ENCODE results near the gene GARRE1.
"Not testable (repeated sequence)": the region's sequence is repeated elsewhere in the genome, so short reads cannot be mapped to it uniquely, and the experiment has no call there.

The GARRE1 gene

DNA sequence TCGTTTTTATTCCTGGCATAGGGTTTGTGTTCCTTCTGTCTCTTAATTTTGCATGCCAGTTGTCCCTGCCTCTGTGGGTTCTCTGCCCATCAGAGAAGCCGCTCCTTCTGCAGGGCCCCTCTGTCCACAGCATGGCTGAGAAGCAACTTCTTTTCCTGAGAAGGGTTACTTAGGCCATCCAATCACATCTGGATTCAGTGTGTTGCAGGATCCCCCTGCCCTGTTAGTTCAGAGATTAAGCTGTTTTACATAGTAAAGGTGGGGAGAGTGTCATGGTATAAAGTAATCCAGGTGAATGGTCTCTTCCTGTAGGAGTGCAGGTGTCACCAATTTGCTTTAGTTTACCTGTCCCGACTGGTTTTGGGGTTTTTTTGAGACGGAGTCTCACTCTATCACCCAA is 22.9 kb upstream of the GARRE1 start:
- peak; percentile 27 for DNase-seq (ENCODE audit: low spot score)

- no peak for DNase-seq (ENCODE audit: low spot score)
Observed at GRCh38 chr19:34232566-34233481, 21.5 kb upstream of the GARRE1 start.

DNA sequence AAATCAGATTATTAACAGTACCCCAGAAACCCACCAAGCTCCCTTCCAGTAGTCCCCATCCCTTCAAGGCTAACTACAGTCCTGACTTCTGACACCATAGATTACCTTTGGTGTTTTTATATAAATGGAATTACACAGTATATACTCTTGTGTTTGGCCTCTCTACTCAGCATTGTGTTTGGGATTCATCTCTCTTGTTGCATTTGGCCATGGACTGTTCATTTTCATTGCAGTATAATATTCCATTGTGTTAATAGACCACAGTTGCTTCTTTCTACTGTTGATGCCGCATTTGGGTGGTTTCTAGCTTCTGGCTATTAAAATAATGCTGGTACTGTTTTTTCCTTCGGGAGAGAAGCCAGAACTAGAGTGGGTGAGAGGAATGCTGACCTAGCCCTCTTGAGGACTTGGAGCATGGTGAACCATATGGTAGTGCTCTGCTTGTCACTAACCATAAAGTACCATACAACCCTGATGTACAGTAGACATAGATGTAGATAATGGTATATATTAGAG is 18.9 kb upstream of the GARRE1 start:
- DNase-seq (ENCODE audit: low spot score): no peak

GRCh38 chr19:34236035-34236987 is 18.0 kb upstream of the GARRE1 start:
- no peak for DNase-seq (ENCODE audit: low spot score)

DNA sequence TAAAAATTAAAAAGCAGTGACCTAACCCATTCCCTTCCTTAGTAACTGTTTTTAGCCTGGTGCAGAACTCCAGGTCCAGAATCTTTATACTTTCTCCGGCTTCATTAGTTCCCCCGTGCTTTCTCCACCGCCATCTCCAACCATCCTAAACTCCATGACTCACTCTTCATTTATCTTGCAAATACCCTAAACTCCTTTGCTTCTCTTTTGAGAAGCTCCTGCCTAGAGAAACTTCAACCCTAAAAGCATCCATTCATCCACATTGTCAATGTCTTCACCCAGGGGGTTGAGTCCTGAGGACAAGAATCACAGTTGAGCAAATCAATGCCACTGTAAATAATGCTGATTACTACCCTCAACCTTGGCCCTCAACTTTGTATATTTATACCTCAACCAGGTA is 17.1 kb upstream of the GARRE1 start:
- DNase-seq (ENCODE audit: low spot score): no peak

DNA sequence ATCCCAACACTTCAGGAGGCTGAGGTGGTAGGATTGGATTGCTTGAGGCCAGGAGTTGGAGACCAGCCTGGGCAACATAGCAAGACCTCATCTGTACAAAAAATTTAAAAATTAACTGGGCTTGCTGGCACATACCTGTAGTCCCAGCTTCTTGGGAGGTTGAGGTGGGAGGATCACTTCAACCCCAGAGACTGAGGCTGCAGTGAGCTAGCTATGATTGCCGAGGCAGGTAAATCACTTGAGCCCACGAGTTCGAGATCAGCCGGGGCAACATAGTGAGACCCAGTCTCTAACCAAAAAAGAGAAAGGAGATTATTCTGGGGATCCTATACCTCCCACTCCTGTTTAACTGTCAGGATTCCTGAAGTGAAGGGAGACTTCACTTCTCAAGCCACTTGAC is 16.4 kb upstream of the GARRE1 start:
- no peak for DNase-seq (ENCODE audit: low spot score)

- DNase-seq (ENCODE audit: low spot score): peak; percentile 84
Observed at GRCh38 chr19:34241513-34242337, 12.6 kb upstream of the GARRE1 start.

DNA sequence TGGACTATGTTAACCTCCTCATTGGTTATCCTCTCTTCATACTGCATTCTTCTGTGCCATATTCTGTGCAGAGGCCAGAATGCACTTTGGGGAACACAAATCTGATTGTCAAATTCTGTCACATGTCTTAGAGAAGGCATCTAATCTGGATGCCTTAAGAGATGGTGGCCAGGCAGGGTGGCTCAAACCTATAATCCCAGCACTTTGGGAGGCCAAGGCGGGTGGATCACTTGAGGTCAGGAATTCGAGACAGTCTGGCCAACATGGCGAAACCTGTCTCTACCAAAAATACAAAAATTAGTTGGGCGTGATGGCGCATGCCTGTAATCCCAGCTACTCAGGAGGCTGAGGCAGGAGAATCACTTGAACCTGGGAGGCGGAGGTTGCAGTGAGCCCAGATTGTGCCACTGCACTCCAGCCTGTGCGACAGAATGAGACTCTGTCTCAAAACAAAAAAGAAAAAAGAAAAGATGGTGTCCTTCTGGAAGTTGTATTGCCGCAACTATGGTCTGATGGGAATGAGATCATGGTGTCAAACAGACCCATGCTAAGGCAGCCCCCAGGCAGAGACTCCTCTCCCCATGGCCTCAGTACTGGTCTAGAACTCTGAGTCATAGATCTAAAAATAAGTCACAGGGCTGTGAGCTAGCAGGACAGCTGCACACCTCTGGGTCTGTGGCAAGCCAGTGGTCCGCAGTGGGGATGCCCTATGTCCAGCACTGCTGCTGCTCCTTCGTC is 11.0 kb upstream of the GARRE1 start:
- DNase-seq (ENCODE audit: low spot score): not testable (repeated sequence)

- no peak for DNase-seq (ENCODE audit: low spot score)
Observed at GRCh38 chr19:34243876-34244578, 10.3 kb upstream of the GARRE1 start.

- DNase-seq (ENCODE audit: low spot score): no peak
Observed at GRCh38 chr19:34244611-34245299, 9.6 kb upstream of the GARRE1 start.

GRCh38 chr19:34246340-34246739 is 8.0 kb upstream of the GARRE1 start:
- DNase-seq (ENCODE audit: low spot score): no peak

DNA sequence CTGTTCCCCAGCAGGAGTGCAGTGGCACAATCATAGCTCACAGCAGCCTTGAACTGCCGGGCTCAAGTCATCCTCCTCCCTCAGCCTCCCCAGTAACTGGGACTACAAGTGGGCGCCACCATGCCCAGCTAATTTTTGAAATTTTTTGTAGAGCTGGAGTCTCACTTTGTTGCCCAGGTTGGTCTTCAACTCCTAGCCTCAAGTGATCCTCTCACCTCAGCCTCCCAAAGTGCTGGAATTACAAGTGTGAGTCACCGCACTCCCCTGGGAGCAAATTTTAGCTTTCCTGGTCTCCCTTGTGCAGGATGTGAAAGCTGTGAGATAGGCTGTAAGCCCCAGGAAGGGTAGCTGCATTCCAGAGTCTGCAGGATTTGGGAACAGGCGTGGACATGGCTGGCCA is 5.4 kb upstream of the GARRE1 start:
- DNase-seq (ENCODE audit: low spot score): no peak

GRCh38 chr19:34253167-34253566 is 1.2 kb upstream of the GARRE1 start:
- DNase-seq (ENCODE audit: low spot score): not testable (repeated sequence)

- DNase-seq (ENCODE audit: low spot score): not testable (repeated sequence)
Observed at GRCh38 chr19:34253681-34254045, 691 bp upstream of the GARRE1 start.

DNA sequence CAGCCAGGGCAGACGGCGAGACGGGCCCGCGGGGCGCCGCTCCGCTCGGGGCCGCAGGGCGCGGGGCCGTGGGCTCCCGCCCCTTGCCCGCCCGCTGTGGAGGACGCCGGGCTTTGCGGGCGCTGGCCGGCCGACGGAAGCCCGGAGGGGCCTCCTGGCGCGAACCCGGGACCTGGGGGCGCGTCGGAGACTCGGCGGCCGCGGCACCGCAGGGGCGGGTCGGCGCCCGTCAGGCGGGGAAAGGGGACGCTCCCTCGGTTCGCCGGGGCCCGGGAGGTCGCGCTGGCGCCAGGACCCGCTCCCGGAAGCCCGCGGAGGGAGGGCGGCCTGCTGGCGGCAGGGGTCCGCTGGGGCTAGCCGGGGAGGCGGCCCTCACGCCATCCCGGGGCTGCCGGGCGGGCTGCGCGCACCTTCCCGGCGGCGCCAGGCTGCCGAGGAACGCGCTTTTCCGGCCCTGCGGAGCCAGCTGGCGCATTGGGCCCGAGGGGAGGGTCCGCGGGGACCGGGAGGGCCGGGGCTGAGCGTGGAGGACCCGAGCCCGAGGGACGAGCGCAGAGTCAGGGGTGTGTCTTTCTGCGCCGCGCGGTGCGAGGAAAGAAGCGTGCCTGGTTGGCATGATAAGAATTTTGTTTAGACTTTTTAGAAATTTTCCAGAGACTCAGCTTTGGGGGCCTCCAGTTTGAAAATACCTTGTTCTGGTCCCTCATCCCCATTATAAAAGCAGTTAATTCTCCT is 511 bp downstream of the GARRE1 start:
- peak; percentile 71 for DNase-seq (ENCODE audit: low spot score)

- DNase-seq (ENCODE audit: low spot score): no peak
Observed at GRCh38 chr19:34255546-34255945, 1.2 kb downstream of the GARRE1 start.

DNA sequence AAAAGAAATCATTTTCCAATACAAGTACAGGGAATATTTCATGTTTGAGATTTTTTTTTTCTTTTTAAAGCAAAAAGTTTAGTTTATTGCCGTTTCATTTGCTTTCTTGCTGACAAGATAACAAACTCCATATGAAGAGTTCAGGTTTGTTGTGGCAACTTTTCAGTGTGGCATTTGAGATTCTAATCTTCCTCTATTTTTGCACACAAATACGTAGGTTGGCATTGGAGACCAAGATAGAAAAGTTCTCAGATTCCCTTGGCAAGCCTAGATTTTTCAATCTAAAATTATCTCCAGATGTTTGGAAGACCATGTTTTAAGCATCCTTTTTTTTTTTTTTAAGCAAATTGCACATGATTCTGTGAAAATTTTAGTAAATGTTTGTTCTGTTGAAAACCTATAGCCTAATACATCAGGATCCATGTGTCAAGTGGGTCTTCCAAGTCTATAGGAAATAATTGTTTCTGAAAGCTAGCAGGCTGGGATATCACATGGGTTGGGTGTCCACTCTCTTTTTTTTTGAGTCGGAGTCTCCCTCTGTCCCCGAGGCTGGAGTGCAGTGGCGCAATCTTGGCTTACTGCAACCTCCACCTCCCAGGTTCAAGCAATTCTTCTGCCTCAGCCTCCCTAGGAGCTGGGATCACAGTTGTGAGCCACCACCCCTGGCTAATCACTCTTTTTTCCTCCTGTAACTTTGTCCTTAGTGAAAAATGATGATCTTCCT is 2.6 kb downstream of the GARRE1 start:
- DNase-seq (ENCODE audit: low spot score): no peak

DNA sequence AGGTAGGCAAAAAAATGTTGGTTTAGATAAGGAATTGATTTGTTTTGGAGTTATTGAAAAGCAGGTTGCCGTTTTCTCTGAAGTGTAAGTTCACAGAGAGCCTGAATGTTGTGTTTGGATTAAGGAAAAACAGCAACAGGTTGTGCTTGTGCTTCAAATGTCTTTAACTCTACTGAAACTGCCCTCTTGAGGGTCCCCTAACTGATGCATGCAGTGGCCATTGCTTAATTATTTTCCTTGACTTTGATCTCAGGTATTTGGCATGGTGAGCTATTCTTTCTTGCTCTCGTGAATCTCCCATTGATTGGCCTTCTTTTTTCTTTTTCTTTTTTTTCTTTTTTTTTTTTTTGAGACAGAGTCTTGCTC is 3.2 kb downstream of the GARRE1 start:
- DNase-seq (ENCODE audit: low spot score): no peak
